Ishikawa (cell line): ENCODE data around the gene C1orf115.

ENCODE experiments used
- CREB1 ChIP-seq: IDR thresholded peaks from 2 replicates; pipeline ENCODE4 v1.6.1; 2012; ENCODE audit warnings: low read depth
- TAF1 ChIP-seq: IDR thresholded peaks from 2 replicates; pipeline ENCODE4 v1.6.1; 2012; ENCODE audit warnings: low read depth, mild to moderate bottlenecking

DNA sequence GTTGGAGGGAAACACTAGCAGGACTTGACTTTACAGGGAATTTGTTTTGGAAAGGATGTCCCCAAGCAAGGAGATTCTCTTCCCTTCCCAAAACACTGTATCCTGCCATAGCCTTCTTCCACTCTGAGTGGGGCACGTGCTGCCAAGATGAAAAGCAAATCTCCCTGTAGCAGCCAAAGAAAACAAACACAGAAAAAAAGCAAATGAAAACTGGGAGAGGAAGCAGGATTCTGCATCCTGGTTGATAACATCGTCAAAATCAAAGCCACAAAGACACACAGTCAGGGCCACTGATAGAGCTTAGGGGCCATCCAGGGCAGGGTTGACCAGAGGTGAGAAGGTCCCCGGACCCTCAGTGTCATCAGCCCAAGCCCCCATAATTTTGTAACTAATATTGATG is 42.0 kb downstream of the C1orf115 start:
- TF ChIP-seq TAF1 (no peak), CREB1 (no peak)
